GM19455 (cell line): ENCODE data around the gene NFAM1.

Experiments used
- ATAC-seq: cut with Tn5 transposase; IDR thresholded peaks from one replicate; pipeline ENCODE4 v1.9.1; 2021; ENCODE audit not compliant: unreplicated experiment

NFAM1 gene

GRCh38 chr22:42384506-42384905 is 47.7 kb downstream of the NFAM1 start:
- ATAC-seq: no peak

- no peak for ATAC-seq
Observed at GRCh38 chr22:42383851-42384417, 48.3 kb downstream of the NFAM1 start.

DNA sequence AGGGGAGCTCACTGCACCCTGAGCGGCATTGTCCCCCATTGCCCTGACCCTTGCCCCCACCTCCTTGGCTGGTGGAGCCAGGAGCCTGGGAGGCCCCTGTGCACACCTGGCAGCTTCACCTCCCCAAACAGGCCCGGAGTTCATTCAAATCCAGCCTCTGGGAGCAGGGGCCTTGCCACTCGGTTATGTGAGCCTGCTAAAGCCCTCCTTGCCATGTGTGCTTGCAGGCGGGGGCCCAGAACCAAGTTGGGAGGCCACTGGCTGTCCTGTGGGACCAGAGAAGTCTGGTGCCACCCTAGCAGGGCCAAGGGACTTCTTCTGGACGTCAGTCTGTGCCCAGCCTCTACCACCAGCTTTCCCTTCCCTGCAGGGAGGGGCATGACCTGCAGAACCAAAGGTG is 48.9 kb downstream of the NFAM1 start:
- ATAC-seq: no peak

GRCh38 chr22:42380769-42381551 is 51.2 kb downstream of the NFAM1 start:
- ATAC-seq: no peak

GRCh38 chr22:42379966-42380537 is 52.2 kb downstream of the NFAM1 start:
- no peak for ATAC-seq

DNA sequence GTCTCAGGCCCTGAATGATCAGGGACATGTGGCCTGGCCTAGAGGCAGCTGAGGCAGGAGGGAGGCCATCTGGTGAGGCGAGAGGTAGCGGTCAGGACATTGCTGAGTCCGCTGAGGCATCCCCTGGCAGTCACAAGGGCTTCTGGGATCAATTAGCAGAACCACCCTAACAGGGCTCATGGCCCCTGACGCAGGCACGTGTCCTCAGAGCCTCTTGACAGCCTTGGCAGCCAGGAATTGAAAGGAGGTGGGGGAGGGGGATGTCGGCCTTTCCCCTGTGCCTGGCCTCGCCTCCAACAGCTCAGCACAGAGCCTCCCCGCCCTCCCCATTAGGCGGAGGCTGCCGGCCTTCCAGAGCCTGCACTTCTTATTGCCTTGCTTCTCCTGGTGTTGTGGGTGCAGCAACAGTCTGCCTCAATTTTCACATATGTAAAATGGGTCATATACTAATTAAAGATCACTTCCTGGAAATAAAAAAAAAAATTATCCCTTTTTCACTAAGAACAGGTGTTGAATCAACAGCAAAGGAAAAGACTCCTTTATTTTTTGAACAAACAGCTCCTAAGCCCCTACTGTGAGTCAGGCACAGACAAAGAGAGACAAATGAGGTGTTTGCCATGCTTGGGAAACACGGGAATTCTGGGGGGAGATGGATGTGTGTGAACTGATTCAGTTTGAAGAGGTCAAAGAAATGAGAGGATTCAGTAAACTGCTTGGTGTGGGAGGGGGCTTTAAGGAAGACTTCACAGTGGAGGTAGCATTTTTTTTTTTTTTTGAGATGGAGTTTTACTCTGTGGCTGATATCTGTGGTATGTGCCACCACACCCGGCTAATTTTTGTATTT is 55.3 kb downstream of the NFAM1 start:
- ATAC-seq: no peak

DNA sequence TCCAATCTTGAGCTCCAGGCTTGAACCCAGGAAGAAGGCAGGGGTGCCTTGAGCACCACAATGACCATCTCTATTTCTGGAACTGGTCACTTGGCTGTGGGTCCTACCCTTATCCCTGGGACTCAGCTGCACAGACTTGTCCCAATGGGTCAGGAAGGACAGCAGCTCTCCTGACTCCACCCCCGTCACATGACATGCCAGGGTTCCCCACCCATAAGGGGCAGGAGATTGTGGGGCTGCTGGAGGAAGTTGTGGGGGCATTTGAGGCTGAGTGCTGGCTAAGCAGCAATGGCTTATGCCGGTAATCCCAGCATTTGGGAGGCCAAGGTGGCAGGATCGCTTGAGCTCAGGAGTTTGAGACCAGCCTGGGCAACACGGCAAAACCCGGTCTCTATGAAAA is 56.2 kb downstream of the NFAM1 start:
- no peak for ATAC-seq

DNA sequence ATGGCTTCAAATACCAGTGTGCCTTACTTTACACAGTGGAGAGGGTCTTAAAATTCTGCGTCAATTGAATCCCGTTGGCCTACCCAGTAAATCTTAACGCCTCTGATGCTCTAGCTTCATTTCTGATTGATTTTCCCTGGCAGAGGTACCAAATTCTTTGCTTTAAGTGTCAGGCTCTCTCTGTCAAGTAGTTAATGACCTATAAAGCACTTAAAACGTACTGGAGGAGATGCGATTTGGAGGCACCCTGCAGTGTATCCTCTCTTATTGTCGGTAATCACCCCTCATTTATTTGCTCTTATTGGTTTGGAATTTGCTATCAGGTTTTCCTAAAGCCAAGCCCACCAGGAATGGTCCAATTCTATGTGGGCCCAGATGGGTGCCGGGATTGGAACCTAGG is 59.2 kb downstream of the NFAM1 start:
- no peak for ATAC-seq

DNA sequence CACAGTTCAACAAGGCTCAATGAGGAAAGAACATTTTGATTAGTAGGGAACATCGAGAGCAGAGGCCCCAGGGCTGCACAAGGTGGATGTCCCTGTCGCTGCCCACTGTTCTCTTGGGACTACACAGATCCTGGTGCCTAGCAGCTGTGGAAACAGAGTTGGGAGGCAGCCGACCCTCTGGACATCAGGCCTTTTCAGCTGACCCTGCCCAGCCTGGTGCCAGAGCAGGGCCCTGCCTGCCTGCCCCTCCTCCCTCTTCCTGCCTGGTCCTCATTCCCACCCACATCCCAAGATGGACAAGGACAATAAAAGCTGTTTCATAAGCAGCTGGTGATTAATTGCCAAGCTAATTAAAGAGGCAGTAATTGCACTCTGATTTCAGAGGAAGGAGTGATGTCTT is 60.7 kb downstream of the NFAM1 start:
- no peak for ATAC-seq

DNA sequence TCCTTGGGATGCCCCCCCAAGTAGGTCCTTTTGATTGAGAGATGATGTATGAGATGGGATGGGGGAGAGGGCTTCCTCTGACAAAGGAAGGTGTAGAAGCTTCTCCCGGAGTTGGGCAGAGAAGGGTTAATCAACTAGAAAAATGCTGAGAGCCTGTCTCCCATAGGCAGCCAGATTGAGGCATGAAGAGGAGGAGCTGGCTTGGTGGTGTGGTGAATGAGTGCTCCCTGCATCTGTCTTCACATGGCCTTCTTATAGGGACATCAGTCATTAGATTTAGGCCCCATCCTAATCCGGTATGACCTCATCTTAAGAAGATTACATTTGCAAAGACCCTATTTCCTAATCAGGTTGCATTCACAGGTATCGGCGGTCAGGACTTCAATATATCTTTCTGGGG is 61.1 kb downstream of the NFAM1 start:
- no peak for ATAC-seq

DNA sequence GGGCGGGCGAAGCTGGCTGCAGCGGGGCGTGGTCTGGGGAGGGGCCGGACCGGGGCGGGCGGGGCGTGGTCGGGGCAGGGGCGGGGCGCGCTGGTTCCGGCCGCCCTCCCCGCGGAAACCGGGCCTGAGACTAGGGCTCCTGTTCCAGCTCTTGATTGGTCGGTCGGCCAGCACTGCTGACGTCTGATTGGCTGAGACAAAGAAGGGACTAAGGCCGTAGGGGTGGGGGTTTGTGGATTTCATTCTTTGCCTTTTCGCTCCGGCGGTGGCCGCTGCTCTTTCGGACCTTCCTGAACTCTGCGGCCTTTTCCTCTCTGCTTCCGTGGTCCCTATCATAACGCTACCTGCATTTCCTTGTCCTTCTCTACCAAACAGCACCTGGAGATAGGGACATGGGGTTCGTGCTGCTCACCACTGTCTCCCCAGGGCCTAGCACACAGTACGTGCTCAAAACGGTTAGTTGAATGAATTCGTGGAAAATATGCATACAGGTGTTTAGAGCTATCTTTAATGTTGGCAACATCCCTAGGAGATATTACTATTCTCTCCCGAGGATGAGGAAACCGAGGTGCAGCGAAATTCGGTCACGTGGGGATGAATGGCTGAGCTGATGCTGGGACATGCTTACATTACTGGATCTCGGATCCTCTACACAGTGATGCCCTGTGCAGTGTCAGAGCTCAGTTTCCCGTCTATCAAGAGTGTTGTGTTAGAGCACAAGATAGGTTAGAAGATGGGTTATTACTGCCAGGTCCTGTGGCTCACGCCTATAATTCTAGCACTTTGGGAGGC is 62.8 kb downstream of the NFAM1 start:
- ATAC-seq: peak; percentile 95

- ATAC-seq: peak; percentile 9
Observed at GRCh38 chr22:42368379-42369249, 63.6 kb downstream of the NFAM1 start.

GRCh38 chr22:42367980-42368378 is 64.2 kb downstream of the NFAM1 start:
- no peak for ATAC-seq

DNA sequence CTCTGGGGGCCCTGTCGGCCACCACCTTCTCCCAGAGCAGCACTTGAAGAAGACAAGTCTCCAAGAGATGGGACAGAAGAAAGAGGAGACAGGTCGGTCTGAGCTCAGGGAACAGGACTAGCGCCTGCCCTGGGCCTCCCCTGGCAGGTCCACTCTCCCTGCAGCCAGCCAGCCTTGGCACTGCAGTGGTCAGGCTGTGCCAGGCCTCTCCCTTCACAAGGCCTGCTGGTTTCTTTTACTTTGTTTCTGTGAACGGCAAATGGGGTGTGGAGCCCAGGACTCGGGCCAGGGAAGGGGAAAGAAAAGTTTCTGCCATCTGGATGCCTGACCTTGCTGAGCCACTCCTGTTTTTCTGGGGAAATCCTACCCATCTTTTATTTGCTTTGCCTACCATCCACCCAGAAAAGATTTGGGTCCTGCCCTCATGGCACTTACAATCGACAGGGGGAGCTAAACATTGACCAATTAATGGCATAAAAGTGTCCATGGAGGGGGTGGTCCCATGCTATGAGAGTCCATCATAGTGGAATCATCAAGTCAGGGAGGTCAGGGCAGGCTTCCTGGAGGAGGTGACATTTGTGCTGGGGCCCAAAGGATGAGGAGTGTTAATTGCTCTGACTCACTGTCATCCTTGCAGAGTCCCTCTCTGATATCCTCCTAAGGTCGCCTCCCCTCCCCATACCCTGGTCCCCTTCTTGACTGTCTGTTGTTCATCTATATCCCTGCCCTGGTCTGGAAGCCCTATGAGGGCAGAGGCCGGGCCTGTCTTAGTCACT is 65.2 kb downstream of the NFAM1 start:
- no peak for ATAC-seq

DNA sequence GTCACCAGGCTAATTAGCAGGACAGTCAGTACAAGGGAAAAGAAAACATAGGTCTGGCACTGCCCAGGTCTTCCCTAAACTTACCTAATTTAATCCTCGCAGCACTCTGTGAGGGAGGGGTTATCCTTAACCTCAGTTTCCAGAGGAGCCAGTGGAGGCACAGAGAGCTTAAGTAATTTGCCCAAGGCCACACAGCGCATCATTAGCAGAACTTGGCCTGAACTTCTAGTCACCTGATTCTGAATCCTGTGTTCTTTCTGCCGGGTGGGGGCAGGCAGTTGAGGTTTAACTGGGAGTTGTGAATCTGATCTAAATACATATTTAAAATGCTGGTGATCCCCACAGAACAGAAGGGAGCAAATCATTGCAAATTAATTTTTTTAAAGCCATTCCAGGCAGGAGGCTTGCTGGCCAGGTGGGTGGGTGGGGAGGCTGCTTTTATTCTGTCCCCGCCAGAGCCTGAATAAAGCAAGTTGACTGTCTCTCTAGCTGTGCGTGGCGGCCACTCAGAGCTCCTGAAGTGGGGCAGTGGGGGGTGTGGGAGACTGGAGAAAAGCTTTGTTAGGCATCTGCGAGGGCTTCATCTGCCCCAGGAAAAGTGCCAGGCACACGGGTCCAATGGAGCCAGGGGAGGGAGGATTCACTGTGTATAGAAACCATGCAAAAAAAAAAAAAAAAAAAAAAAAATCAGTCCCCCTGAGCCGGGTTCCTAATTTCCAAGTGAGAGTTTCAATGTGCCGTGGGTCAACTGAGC is 66.1 kb downstream of the NFAM1 start:
- ATAC-seq: no peak

- no peak for ATAC-seq
Observed at GRCh38 chr22:42365111-42365865, 66.9 kb downstream of the NFAM1 start.

GRCh38 chr22:42364604-42365110 is 67.5 kb downstream of the NFAM1 start:
- ATAC-seq: no peak
